NCI-H345 (cell line): Measurements from ENCODE around the gene TMEM59L.

Source experiments
- DNase-seq: peaks from one replicate; lab custom pipeline; 2025; lab: John Stamatoyannopoulos, UW

Gene TMEM59L

GRCh38 chr19:18659281-18660050 lies 46.8 kb downstream of the TMEM59L start:
- DNase-seq = no peak

- no peak for DNase-seq
Observed at GRCh38 chr19:18660051-18660910, 47.6 kb downstream of the TMEM59L start.

- no peak for DNase-seq
Observed at GRCh38 chr19:18660939-18661670, 48.4 kb downstream of the TMEM59L start.

- DNase-seq = no peak
Observed at GRCh38 chr19:18662972-18663732, 50.5 kb downstream of the TMEM59L start.

- no peak for DNase-seq
Observed at GRCh38 chr19:18663940-18664530, 51.4 kb downstream of the TMEM59L start.

- DNase-seq = no peak
Observed at GRCh38 chr19:18665771-18666202, 53.1 kb downstream of the TMEM59L start.

- no peak for DNase-seq
Observed at GRCh38 chr19:18666317-18666716, 53.6 kb downstream of the TMEM59L start.

GRCh38 chr19:18666784-18667183 lies 54.1 kb downstream of the TMEM59L start:
- DNase-seq = no peak

GRCh38 chr19:18667531-18668251 lies 55.0 kb downstream of the TMEM59L start:
- no peak for DNase-seq

GRCh38 chr19:18668252-18668631 lies 55.6 kb downstream of the TMEM59L start:
- DNase-seq = no peak

- no peak for DNase-seq
Observed at GRCh38 chr19:18668744-18669523, 56.3 kb downstream of the TMEM59L start.

- no peak for DNase-seq
Observed at GRCh38 chr19:18669524-18669817, 56.8 kb downstream of the TMEM59L start.

- no peak for DNase-seq
Observed at GRCh38 chr19:18669883-18670282, 57.2 kb downstream of the TMEM59L start.

- no peak for DNase-seq
Observed at GRCh38 chr19:18670312-18670711, 57.6 kb downstream of the TMEM59L start.
